B cell (primary cell): ENCODE data around the gene PLA2G5. TPM values are rescaled to one million over a fixed set of nuclear protein-coding genes. Genes with fewer than 3 reads are reported as not detected.

ENCODE experiments used
- ATAC-seq: fragments of 200-7000 bp; cut with Tn5 transposase; one replicate; pipeline ENCODE4 v1.10.0; 2021; ENCODE audit warnings: low read depth, mild to moderate bottlenecking, moderate number of reproducible peaks, moderate library complexity
- CTCF ChIA-PET: fragments of 350-600 bp; sonication (Branson Sonifier 250); formaldehyde crosslinking; loops from one replicate; lab custom pipeline; 2021; ENCODE audit warnings: antibody characterized with exemption, inconsistent platforms; lab: Charles Lee
- POLR2A ChIA-PET: fragments of 350-600 bp; sonication (Branson Sonifier 250); formaldehyde crosslinking; loops from one replicate; lab custom pipeline; 2021; ENCODE audit warnings: antibody characterized with exemption; lab: Charles Lee
- DNase-seq: peaks from one replicate; pipeline ENCODE4 v3.0.0; 2013
- H2AFZ ChIP-seq: 2 replicates; pipeline ENCODE4 v1.6.1; 2012; ENCODE audit warnings: mild to moderate bottlenecking, low read depth, low read length; ENCODE audit not compliant: insufficient read depth, poor library complexity, severe bottlenecking
- H3K27ac ChIP-seq, 2 donors: 1 replicate in 1 of 2; 2 replicates in 1 of 2; pipeline ENCODE4 v1.5.1; 2012 to 2013; ENCODE audit warnings: low read length in 2 of 2, mild to moderate bottlenecking in 2 of 2, moderate library complexity in 1 of 2
- H3K27me3 ChIP-seq, 4 experiments: fragments of 200-600 bp in 1 of 4; sonication (generic) in 1 of 4; replicated peaks in 1 of 4; 1 replicate in 2 of 4; 2 replicates in 2 of 4; pipeline versions ENCODE4 v1.6.1 to v1.7.0; 2013 to 2016; ENCODE audit warnings: low read length in 3 of 4, mild to moderate bottlenecking in 2 of 4, mixed read lengths in 1 of 4, moderate library complexity in 1 of 4; ENCODE audit not compliant: insufficient read depth in 4 of 4, control insufficient read depth in 3 of 4; ENCODE audit errors: control extremely low read depth in 1 of 4
- H3K36me3 ChIP-seq, 2 experiments: replicated peaks in 1 of 2; 1 replicate in 1 of 2; 2 replicates in 1 of 2; pipeline versions ENCODE4 v1.6.1 to v1.7.1; 2013; ENCODE audit warnings: low read length in 1 of 2; ENCODE audit not compliant: insufficient read depth in 2 of 2, control insufficient read depth in 1 of 2; ENCODE audit errors: control extremely low read depth in 1 of 2, extremely low read depth in 1 of 2
- H3K4me1 ChIP-seq, 2 donors: fragments of 200-600 bp in 1 of 2; sonication (generic) in 1 of 2; 1 replicate in 1 of 2; 2 replicates in 1 of 2; pipeline versions ENCODE4 v1.5.1 to v1.6.1; 2013 to 2017; ENCODE audit warnings: low read length in 2 of 2; ENCODE audit not compliant: control insufficient read depth in 2 of 2, insufficient read depth in 2 of 2
- H3K4me2 ChIP-seq: replicated peaks from 2 replicates; pipeline ENCODE3; 2012; ENCODE audit warnings: mild to moderate bottlenecking, low read depth, low read length; ENCODE audit not compliant: poor library complexity, severe bottlenecking
- H3K4me3 ChIP-seq, 5 experiments: fragments of 200-600 bp in 1 of 5; sonication (generic) in 1 of 5; 1 replicate in 3 of 5; 2 replicates in 2 of 5; pipeline versions ENCODE4 v1.5.1 to v1.7.0; 2011 to 2016; ENCODE audit warnings: low read length in 4 of 5, mild to moderate bottlenecking in 4 of 5, low read depth in 2 of 5, control low read depth in 1 of 5, moderate library complexity in 1 of 5; ENCODE audit not compliant: insufficient read depth in 1 of 5; ENCODE audit errors: control extremely low read depth in 1 of 5, extremely low read depth in 1 of 5
- H3K79me2 ChIP-seq: fragments of 200-600 bp; sonication (generic); one replicate; pipeline ENCODE4 v1.6.0; 2016; ENCODE audit warnings: low read length; ENCODE audit not compliant: control insufficient read depth, insufficient read depth
- H3K9ac ChIP-seq: fragments of 200-600 bp; sonication (generic); 2 replicates; pipeline ENCODE4 v1.6.1; 2017; ENCODE audit warnings: mild to moderate bottlenecking, low read length, moderate library complexity
- H3K9me3 ChIP-seq, 3 donors: one replicate each; pipeline versions ENCODE4 v1.6.1 to v1.7.1; 2013; ENCODE audit warnings: low read length in 2 of 3; ENCODE audit not compliant: control insufficient read depth in 2 of 3, insufficient read depth in 1 of 3; ENCODE audit errors: control extremely low read depth in 1 of 3
- H4K20me1 ChIP-seq: 2 replicates; pipeline ENCODE4 v1.6.0; 2012; ENCODE audit warnings: mild to moderate bottlenecking, low read length; ENCODE audit not compliant: insufficient read depth, control insufficient read depth, poor library complexity, severe bottlenecking
- H3K27ac Mint-ChIP-seq: one replicate; pipeline ENCODE4 v1.8.0; 2021; ENCODE audit warnings: mixed read lengths
- H3K27me3 Mint-ChIP-seq: one replicate; pipeline ENCODE4 v1.8.0; 2021; ENCODE audit warnings: mixed read lengths
- H3K4me1 Mint-ChIP-seq: one replicate; pipeline ENCODE4 v1.8.0; 2021; ENCODE audit warnings: mixed read lengths
- H3K4me3 Mint-ChIP-seq: one replicate; pipeline ENCODE4 v1.8.0; 2021; ENCODE audit warnings: mixed read lengths
- H3K9me3 Mint-ChIP-seq: one replicate; pipeline ENCODE4 v1.8.0; 2022; ENCODE audit warnings: mixed read lengths; ENCODE audit not compliant: insufficient read depth
- EZH2 ChIP-seq: IDR thresholded peaks from 2 replicates; pipeline ENCODE4 v1.6.1; 2012; ENCODE audit warnings: borderline replicate concordance, low read depth, mild to moderate bottlenecking, moderate library complexity, low read length; ENCODE audit not compliant: insufficient read depth, poor library complexity, severe bottlenecking
- WGBS: methylation state at CpG from one replicate; pipeline ENCODE4 v1.1.5; 2013; ENCODE audit warnings: missing lambda C conversion rate; ENCODE audit not compliant: insufficient coverage; 5-methylcytosine and 5-hydroxymethylcytosine counted together
- intact Hi-C: fragments of 100-400 bp; cut with micrococcal nuclease; formaldehyde crosslinking; loops from one replicate; pipeline ENCODE4 v1.10.0; 2022
- polyA plus RNA-seq: library from polyadenylated mRNA; depleted of rRNA; stranded (reverse); fragments of >200 nt; gene quantifications from 2 replicates; pipeline ENCODE4 v1.2.3, GENCODE V29; 2012
- total RNA-seq, 2 donors: library from RNA; stranded (reverse); fragments of 120-200 nt in 1 of 2; gene quantifications; 1 replicate in 1 of 2; 2 replicates in 1 of 2; pipeline versions ENCODE4 v1.2.3 to v1.2.4, GENCODE V29; 2013 to 2022
- TF ChIP-seq, protein P1 (sequence below): fragments of 200-600 bp; IDR thresholded peaks from one replicate; pipeline ENCODE4 v1.8.0; 2022; ENCODE audit warnings: antibody characterized with exemption, mild to moderate bottlenecking

PLA2G5 gene
- total and polyA plus RNA-seq, 2 donors (not counting 1 experiment from before 2014, with no cell fraction given): not detected

DNA sequence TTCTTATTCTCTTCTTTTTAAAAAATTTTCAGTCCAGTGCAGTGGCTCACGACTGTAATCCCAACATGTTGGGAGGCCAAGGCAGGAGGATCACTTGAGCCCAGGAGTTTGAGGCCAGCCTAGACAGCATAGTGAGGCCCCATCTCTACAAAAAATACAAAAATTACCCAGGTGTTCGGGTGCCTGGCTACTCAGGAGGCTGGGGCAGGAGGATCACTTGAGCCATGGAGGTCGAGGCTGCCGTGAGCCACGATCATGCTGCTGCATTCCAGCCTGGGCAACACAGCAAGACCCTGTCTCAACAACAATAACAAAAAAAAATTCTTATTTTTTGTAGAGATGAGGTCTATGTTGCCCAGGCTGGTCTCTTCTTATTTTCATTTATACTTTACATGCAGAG lies 41.5 kb downstream of the PLA2G5 start:
- no peaks in the 10 kb centered on the region for H3K36me3 ChIP-seq
- peaks cover 0 to 8% (median 0%) of the 10 kb centered on the region in 4 experiments for H3K27me3 ChIP-seq
- DNase-seq (no peak), ATAC-seq (no peak)
- no peak overlapping the region for H3K4me2 ChIP-seq
- H2AFZ ChIP-seq: no peak overlapping the region
- no peak overlapping the region for H3K4me3 ChIP-seq
- no peak overlapping the region for H3K4me3 Mint-ChIP-seq
- no peaks in the 10 kb centered on the region for H3K79me2 ChIP-seq
- WGBS: 93% methylated on average over 5 of the region's 5 CpGs
- no peak overlapping the region for H3K9ac ChIP-seq
- H3K27ac ChIP-seq: no peak overlapping the region
- no peaks in the 10 kb centered on the region for H3K4me1 ChIP-seq
- no peaks in the 10 kb centered on the region for H3K9me3 Mint-ChIP-seq
- H4K20me1 ChIP-seq: no peaks in the 10 kb centered on the region
- intact Hi-C loops: no loop called here
- ChIA-PET CTCF (interaction anchor here (1.3 to 1.5 kb wide), 2 partner anchors 9 to 10 kb away, joined by 3 read pairs; no protein-coding TSS in a partner anchor), POLR2A (no interaction called here)
- no peak overlapping the region for H3K27ac Mint-ChIP-seq
- peaks cover 5% of the 10 kb centered on the region for H3K27me3 Mint-ChIP-seq
- no peaks in the 10 kb centered on the region for H3K9me3 ChIP-seq
- H3K4me1 Mint-ChIP-seq: peaks cover 5% of the 10 kb centered on the region
- TF ChIP-seq, protein P1, sequence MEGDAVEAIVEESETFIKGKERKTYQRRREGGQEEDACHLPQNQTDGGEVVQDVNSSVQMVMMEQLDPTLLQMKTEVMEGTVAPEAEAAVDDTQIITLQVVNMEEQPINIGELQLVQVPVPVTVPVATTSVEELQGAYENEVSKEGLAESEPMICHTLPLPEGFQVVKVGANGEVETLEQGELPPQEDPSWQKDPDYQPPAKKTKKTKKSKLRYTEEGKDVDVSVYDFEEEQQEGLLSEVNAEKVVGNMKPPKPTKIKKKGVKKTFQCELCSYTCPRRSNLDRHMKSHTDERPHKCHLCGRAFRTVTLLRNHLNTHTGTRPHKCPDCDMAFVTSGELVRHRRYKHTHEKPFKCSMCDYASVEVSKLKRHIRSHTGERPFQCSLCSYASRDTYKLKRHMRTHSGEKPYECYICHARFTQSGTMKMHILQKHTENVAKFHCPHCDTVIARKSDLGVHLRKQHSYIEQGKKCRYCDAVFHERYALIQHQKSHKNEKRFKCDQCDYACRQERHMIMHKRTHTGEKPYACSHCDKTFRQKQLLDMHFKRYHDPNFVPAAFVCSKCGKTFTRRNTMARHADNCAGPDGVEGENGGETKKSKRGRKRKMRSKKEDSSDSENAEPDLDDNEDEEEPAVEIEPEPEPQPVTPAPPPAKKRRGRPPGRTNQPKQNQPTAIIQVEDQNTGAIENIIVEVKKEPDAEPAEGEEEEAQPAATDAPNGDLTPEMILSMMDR: no peak
- TF ChIP-seq EZH2: no peak

DNA sequence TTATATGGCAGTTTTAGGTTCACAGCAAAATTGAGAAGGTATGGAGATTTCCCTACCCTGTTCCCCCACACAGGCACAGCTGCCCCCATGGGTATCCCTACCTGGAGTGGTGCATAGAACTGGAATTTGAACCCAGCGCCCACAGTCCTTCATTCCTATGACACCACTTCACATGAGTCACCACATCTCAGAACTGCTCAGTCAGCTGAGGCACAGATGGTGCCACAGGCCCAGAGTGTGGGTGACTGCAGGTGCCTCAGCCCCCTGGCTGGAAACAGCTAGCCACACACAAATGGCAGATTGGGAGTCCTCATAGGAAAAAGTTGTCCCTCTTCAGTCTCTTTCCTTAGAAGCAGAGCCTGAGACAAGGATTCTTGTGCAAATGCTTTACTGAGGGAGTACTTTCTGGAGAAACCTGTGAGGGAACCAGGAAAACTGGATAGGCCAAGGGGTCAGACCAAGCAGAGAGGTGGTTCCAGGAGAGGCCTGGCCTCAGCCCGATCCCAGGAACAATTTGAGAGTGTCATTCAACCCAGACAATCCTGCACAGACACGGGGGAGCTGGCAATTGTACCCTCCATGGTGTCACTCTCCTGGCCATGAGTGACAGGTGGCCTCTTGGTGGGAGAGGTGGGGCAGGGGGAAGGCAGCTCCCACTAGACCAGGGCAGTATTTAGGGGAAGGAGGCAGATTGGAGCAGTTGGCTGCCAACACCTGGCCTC lies 42.4 kb downstream of the PLA2G5 start:
- Mint-ChIP-seq H3K27me3 (peaks cover 5% of the 10 kb centered on the region), H3K27ac (no peak overlapping the region), H3K4me3 (no peak overlapping the region), H3K9me3 (no peaks in the 10 kb centered on the region), H3K4me1 (peaks cover 14% of the 10 kb centered on the region)
- POLR2A ChIA-PET: no interaction called here
- Histone ChIP-seq H3K79me2 (no peaks in the 10 kb centered on the region), H3K27me3 (peaks cover 0 to 8% (median 0%) of the 10 kb centered on the region in 4 experiments), H3K4me1 (peaks cover 0 to 5% of the 10 kb centered on the region in 2 donors), H4K20me1 (no peaks in the 10 kb centered on the region), H3K9me3 (no peaks in the 10 kb centered on the region), H3K36me3 (no peaks in the 10 kb centered on the region), H2AFZ (no peak overlapping the region), H3K4me3 (no peak overlapping the region), H3K27ac (no peak overlapping the region), H3K9ac (no peak overlapping the region), H3K4me2 (no peak overlapping the region)
- no peak for TF ChIP-seq EZH2
- TF ChIP-seq, protein P1: no peak
- DNase-seq: no peak
- intact Hi-C loops: no loop called here
- CTCF ChIA-PET: interaction anchor here (1.5 kb wide), 1 partner anchor 9 kb away, joined by 3 read pairs; no protein-coding TSS in a partner anchor
- no peak for ATAC-seq
- 100% methylated on average over 3 of the region's 3 CpGs for WGBS
